ENCODE results near the gene CAMSAP2. TPM values are rescaled to one million over a fixed set of nuclear protein-coding genes. Genes with fewer than 3 reads are reported as not detected.

CAMSAP2 gene
- polyA plus RNA-seq, 1 of the 3 experiments (the other 2 are of a cell fraction) = 5.5 TPM

- WGBS (ENCODE audit: low lambda C conversion rate) = 82% methylated on average over 20 of the region's 23 CpGs
- H3K9me2 ChIP-seq = no peaks in the 10 kb centered on the region
- ChIA-PET CTCF (no interaction called here), POLR2A (no interaction called here)
- no peaks in the 10 kb centered on the region for H3K4me1 ChIP-seq (ENCODE audit: control insufficient read depth in 1 of 2, insufficient read depth in 2 of 2, low read depth in 1 of 2, low read length in 1 of 2)
- H2AFZ ChIP-seq (ENCODE audit: low read depth) = no peak within 1 kb of the TSS
- H3K79me2 ChIP-seq (ENCODE audit: insufficient read depth) = no peaks in the 10 kb centered on the region
- H3F3A ChIP-seq (replicated peaks; ENCODE audit: insufficient read depth) = no peaks in the 10 kb centered on the region
- no peak within 1 kb of the TSS for H3K4me2 ChIP-seq
- H3K9ac ChIP-seq = no peak within 1 kb of the TSS
- TF ChIP-seq REST (IDR thresholded peaks at IDR 0.05; ENCODE audit: low read depth, low read length) (no peak), USF1 (IDR thresholded peaks at IDR 0.05; ENCODE audit: borderline replicate concordance, low read depth) (no peak), PBX3 (IDR thresholded peaks at IDR 0.05) (no peak), SIN3A (IDR thresholded peaks at IDR 0.05; ENCODE audit: borderline replicate concordance, low read depth, low read length) (no peak), FOXJ3 (CRISPR knock-in tag; IDR thresholded peaks at IDR 0.05) (no peak), IRF3 (IDR thresholded peaks at IDR 0.05; ENCODE audit: low read depth, low read length) (no peak), CTCF (IDR thresholded peaks at IDR 0.05) (no peak), JUND (IDR thresholded peaks at IDR 0.05) (no peak), YY1 (IDR thresholded peaks at IDR 0.05; ENCODE audit: low read depth) (no peak)
- no peak within 1 kb of the TSS for H3K27ac ChIP-seq (ENCODE audit: low read depth in 2 of 2, low read length in 1 of 2)
- H4K20me1 ChIP-seq (ENCODE audit: insufficient read depth) = no peaks in the 10 kb centered on the region
- no peak within 1 kb of the TSS for H3K4me3 ChIP-seq (ENCODE audit: low read depth in 2 of 2, low read length in 1 of 2)
- no peaks in the 10 kb centered on the region for H3K36me3 ChIP-seq (replicated peaks in 1 of 2; ENCODE audit: control insufficient read depth in 1 of 2, insufficient read depth in 2 of 2, low read length in 1 of 2)
- no peaks in the 10 kb centered on the region for H3K27me3 ChIP-seq (ENCODE audit: insufficient read depth)
- DNase-seq = no peak
- no peaks in the 10 kb centered on the region for H3K9me3 ChIP-seq
Measured at GRCh38 chr1:200872446-200873115, 133.9 kb downstream of the CAMSAP2 start, which contains the start of gene GPR25. Gene GPR25 (plus strand): TSS chr1:200872981. CDS start chr1:200873038, 57 bp downstream.
